ENCODE data around the gene RHOV.
"Not testable (repeated sequence)": the region's sequence is repeated elsewhere in the genome, so short reads cannot be mapped to it uniquely, and the experiment has no call there.

GRCh38 chr15:40861147-40861546 is 12.9 kb downstream of the RHOV start:
- not testable (repeated sequence) for TF ChIP-seq EZH2 (IDR thresholded peaks at IDR 0.05; ENCODE audit: borderline replicate concordance); CTCF (IDR thresholded peaks at IDR 0.05; ENCODE audit: poor library complexity)

Measured in hepatocyte (in vitro differentiated cells).